Measurements from ENCODE around the gene UCN2. TPM values are rescaled to one million over a fixed set of nuclear protein-coding genes. Genes with fewer than 3 reads are reported as not detected.
"Not testable (repeated sequence)": the region's sequence is repeated elsewhere in the genome, so short reads cannot be mapped to it uniquely, and the experiment has no call there.

The UCN2 gene
- total RNA-seq, 1 experiment from 2014 or later, result 0.68 TPM

- H3K9me3 Mint-ChIP-seq, result no peaks in the 10 kb centered on the region
- no peak overlapping the region for H3K14ac ChIP-seq (ENCODE audit: insufficient read depth, low read length)
- no peaks in the 10 kb centered on the region for H3K27me3 Mint-ChIP-seq (ENCODE audit: low read depth)
- TF ChIP-seq, protein P1, sequence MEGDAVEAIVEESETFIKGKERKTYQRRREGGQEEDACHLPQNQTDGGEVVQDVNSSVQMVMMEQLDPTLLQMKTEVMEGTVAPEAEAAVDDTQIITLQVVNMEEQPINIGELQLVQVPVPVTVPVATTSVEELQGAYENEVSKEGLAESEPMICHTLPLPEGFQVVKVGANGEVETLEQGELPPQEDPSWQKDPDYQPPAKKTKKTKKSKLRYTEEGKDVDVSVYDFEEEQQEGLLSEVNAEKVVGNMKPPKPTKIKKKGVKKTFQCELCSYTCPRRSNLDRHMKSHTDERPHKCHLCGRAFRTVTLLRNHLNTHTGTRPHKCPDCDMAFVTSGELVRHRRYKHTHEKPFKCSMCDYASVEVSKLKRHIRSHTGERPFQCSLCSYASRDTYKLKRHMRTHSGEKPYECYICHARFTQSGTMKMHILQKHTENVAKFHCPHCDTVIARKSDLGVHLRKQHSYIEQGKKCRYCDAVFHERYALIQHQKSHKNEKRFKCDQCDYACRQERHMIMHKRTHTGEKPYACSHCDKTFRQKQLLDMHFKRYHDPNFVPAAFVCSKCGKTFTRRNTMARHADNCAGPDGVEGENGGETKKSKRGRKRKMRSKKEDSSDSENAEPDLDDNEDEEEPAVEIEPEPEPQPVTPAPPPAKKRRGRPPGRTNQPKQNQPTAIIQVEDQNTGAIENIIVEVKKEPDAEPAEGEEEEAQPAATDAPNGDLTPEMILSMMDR (conservative IDR thresholded peaks at IDR 0.05), result no peak
- H3K4me1 ChIP-seq (ENCODE audit: insufficient read depth, low read length), result peaks cover 9% of the 10 kb centered on the region; the same call in 1 of the 2 replicates
- peaks cover 7% of the 10 kb centered on the region for H3K23me2 ChIP-seq (ENCODE audit: insufficient read length, low read depth, low read length, poor library complexity, severe bottlenecking)
- H3K79me1 ChIP-seq (ENCODE audit: insufficient read depth, low read depth, low read length, poor library complexity, severe bottlenecking), result no peaks in the 10 kb centered on the region
- H3K56ac ChIP-seq (ENCODE audit: insufficient read length, low read depth, low read length), result no peak overlapping the region
- H4K5ac ChIP-seq (ENCODE audit: insufficient read length, low read depth, low read length), result no peak overlapping the region
- H3K18ac ChIP-seq (ENCODE audit: insufficient read length, low read depth, low read length), result no peak overlapping the region
- H2AK5ac ChIP-seq (ENCODE audit: insufficient read length, low read length), result no peak overlapping the region
- H3K4me1 Mint-ChIP-seq, result peaks cover 30 to 37% of the 10 kb centered on the region in 2 experiments
- H3K9ac ChIP-seq (ENCODE audit: extremely low read depth, insufficient read length, low read length), result no peak overlapping the region
- no peak overlapping the region for H2AFZ ChIP-seq (ENCODE audit: low read length)
- H2BK120ac ChIP-seq (ENCODE audit: low read depth, low read length, poor library complexity, severe bottlenecking), result no peak overlapping the region
- H3K36me3 Mint-ChIP-seq (ENCODE audit: insufficient read depth in 1 of 3, low read depth in 3 of 3), result peaks cover 15 to 54% (median 25%) of the 10 kb centered on the region in 3 experiments; a peak in 6 of 7 replicates
- no peak overlapping the region for H3K4ac ChIP-seq (ENCODE audit: low read depth, low read length)
- no peak overlapping the region for H3K4me2 ChIP-seq (ENCODE audit: insufficient read depth, insufficient read length, low read length)
- H2BK12ac ChIP-seq (ENCODE audit: insufficient read length, low read depth, low read length), result no peak overlapping the region
- no peaks in the 10 kb centered on the region for H3K27me3 ChIP-seq (ENCODE audit: insufficient read depth, low read length)
- H3K27ac Mint-ChIP-seq, result peak overlapping the region; percentile 46 to 72 (median 67); a peak in 3 of 7 replicates
- H3K27ac ChIP-seq (ENCODE audit: insufficient read length, low read depth, low read length), result no peak overlapping the region
- H3T11ph ChIP-seq (ENCODE audit: low read length), result no peak overlapping the region
- no peak overlapping the region for H2BK15ac ChIP-seq (ENCODE audit: low read depth, low read length)
- H3K9me3 ChIP-seq (ENCODE audit: control insufficient read depth, low read depth, low read length), result no peaks in the 10 kb centered on the region
- H2BK20ac ChIP-seq (ENCODE audit: low read depth, low read length, poor library complexity, severe bottlenecking), result no peak overlapping the region
- H4K91ac ChIP-seq (ENCODE audit: insufficient read length, low read depth, low read length), result no peak overlapping the region
- no peak overlapping the region for H2BK5ac ChIP-seq (ENCODE audit: insufficient read length, low read length)
- H3K79me2 ChIP-seq (ENCODE audit: insufficient read depth, low read length), result peaks cover 2% of the 10 kb centered on the region; the same call in 1 of the 2 replicates
- no peak overlapping the region for H4K8ac ChIP-seq (replicated peaks; ENCODE audit: insufficient read length, low read depth, low read length)
- H4K20me1 ChIP-seq (ENCODE audit: control insufficient read depth, insufficient read depth, insufficient read length), result no peaks in the 10 kb centered on the region
- H3K4me3 Mint-ChIP-seq, result peak overlapping the region in 1 of 2 experiments; percentile 2; a peak in 1 of 5 replicates
- H3K23ac ChIP-seq (ENCODE audit: insufficient read length, low read depth, low read length), result no peak overlapping the region
- no CpG with 5 or more reads among the region's 14 CpGs for WGBS (ENCODE audit: extremely low coverage, insufficient read length, low lambda C conversion rate)
- DNase-seq, result no peak
These were observed 11.2 kb downstream of the UCN2 start for GRCh38 chr3:48552111-48552951.

- not testable (repeated sequence) for H3K27me3 ChIP-seq (ENCODE audit: insufficient read depth, low read length); H3K9me3 ChIP-seq (ENCODE audit: control insufficient read depth, low read depth, low read length); H3K23ac ChIP-seq (ENCODE audit: insufficient read length, low read depth, low read length); H3K4ac ChIP-seq (ENCODE audit: low read depth, low read length); H3K9me3 Mint-ChIP-seq; H4K91ac ChIP-seq (ENCODE audit: insufficient read length, low read depth, low read length); H3T11ph ChIP-seq (ENCODE audit: low read length); H2AK5ac ChIP-seq (ENCODE audit: insufficient read length, low read length); H3K18ac ChIP-seq (ENCODE audit: insufficient read length, low read depth, low read length); H3K79me1 ChIP-seq (ENCODE audit: insufficient read depth, low read depth, low read length, poor library complexity, severe bottlenecking); H3K79me2 ChIP-seq (ENCODE audit: insufficient read depth, low read length); H3K56ac ChIP-seq (ENCODE audit: insufficient read length, low read depth, low read length); H2BK15ac ChIP-seq (ENCODE audit: low read depth, low read length); H3K9ac ChIP-seq (ENCODE audit: extremely low read depth, insufficient read length, low read length); DNase-seq; H3K4me3 Mint-ChIP-seq; H2BK120ac ChIP-seq (ENCODE audit: low read depth, low read length, poor library complexity, severe bottlenecking); H4K5ac ChIP-seq (ENCODE audit: insufficient read length, low read depth, low read length); H3K4me2 ChIP-seq (ENCODE audit: insufficient read depth, insufficient read length, low read length); H2BK5ac ChIP-seq (ENCODE audit: insufficient read length, low read length); H3K23me2 ChIP-seq (ENCODE audit: insufficient read length, low read depth, low read length, poor library complexity, severe bottlenecking); H3K27ac ChIP-seq (ENCODE audit: insufficient read length, low read depth, low read length); H3K14ac ChIP-seq (ENCODE audit: insufficient read depth, low read length); H2BK12ac ChIP-seq (ENCODE audit: insufficient read length, low read depth, low read length); H4K20me1 ChIP-seq (ENCODE audit: control insufficient read depth, insufficient read depth, insufficient read length); H3K27me3 Mint-ChIP-seq (ENCODE audit: low read depth); H2AFZ ChIP-seq (ENCODE audit: low read length); H3K4me1 ChIP-seq (ENCODE audit: insufficient read depth, low read length); H2BK20ac ChIP-seq (ENCODE audit: low read depth, low read length, poor library complexity, severe bottlenecking); H4K8ac ChIP-seq (replicated peaks; ENCODE audit: insufficient read length, low read depth, low read length)
- peaks cover 30 to 37% of the 10 kb centered on the region in 2 experiments for H3K4me1 Mint-ChIP-seq
- peaks cover 15 to 61% (median 28%) of the 10 kb centered on the region in 3 experiments; a peak in 6 of 7 replicates for H3K36me3 Mint-ChIP-seq (ENCODE audit: insufficient read depth in 1 of 3, low read depth in 3 of 3)
- WGBS (ENCODE audit: extremely low coverage, insufficient read length, low lambda C conversion rate), result no CpG with 5 or more reads among the region's 7 CpGs
- peak overlapping the region in 1 of 3 experiments; percentile 55; a peak in 1 of 7 replicates for H3K27ac Mint-ChIP-seq
These were observed 11.9 kb downstream of the UCN2 start for GRCh38 chr3:48551651-48552050.
